Right lobe of liver (tissue), 6 donors: ENCODE results near the gene NPIPB8. TPM values are rescaled to one million over a fixed set of nuclear protein-coding genes. Genes with fewer than 3 reads are reported as not detected.
A peak's percentile ranks its signal among the peaks of the same experiment; 100 is the strongest.
"Not testable (repeated sequence)": the region's sequence is repeated elsewhere in the genome, so short reads cannot be mapped to it uniquely, and the experiment has no call there.

Experiments used
- ATAC-seq, 4 donors: fragments of 200-7000 bp; cut with Tn5 transposase; one replicate each; pipeline ENCODE4 v1.9.1; 2020; ENCODE audit warnings: mild to moderate bottlenecking in 4 of 4, moderate library complexity in 4 of 4
- DNase-seq, 3 donors: peaks; one replicate each; pipeline ENCODE4 v3.0.0-alpha.2; 2020
- H3K27ac ChIP-seq, 3 donors: fragments of 200-600 bp; one replicate each; pipeline ENCODE4 v1.8.0; 2022
- H3K27me3 ChIP-seq, 2 donors: fragments of 200-600 bp; one replicate each; pipeline ENCODE4 v1.8.0; 2022
- H3K36me3 ChIP-seq, 4 donors: fragments of 200-600 bp; sonication (generic) in 1 of 4; one replicate each; pipeline versions ENCODE4 v1.5.1 to v1.8.0; 2017 to 2022; ENCODE audit warnings: control low read depth in 1 of 4
- H3K4me1 ChIP-seq, 4 donors: fragments of 200-600 bp; sonication (generic) in 1 of 4; one replicate each; pipeline versions ENCODE4 v1.5.1 to v1.8.0; 2017 to 2022; ENCODE audit warnings: control low read depth in 1 of 4
- H3K4me3 ChIP-seq, 3 donors: fragments of 200-600 bp; one replicate each; pipeline ENCODE4 v1.8.0; 2022
- H3K9me3 ChIP-seq, 4 donors: fragments of 200-600 bp; sonication (generic) in 1 of 4; one replicate each; pipeline versions ENCODE4 v1.5.1 to v1.8.0; 2017 to 2022; ENCODE audit warnings: control low read depth in 1 of 4
- WGBS: methylation state at CpG from one replicate; pipeline ENCODE4 v1.1.6; 2018; ENCODE audit warnings: low coverage, low lambda C conversion rate; ENCODE audit not compliant: insufficient coverage; ENCODE audit errors: missing lambda C conversion rate; 5-methylcytosine and 5-hydroxymethylcytosine counted together
- intact Hi-C, 2 donors: fragments of 100-400 bp; cut with DNase I; formaldehyde crosslinking; loops; one replicate each; pipeline versions ENCODE4 v1.11.2 to v1.14.1; 2022
- total RNA-seq, 6 experiments: library from RNA; depleted of rRNA in 2 of 6; stranded (reverse); fragments of >200 nt in 2 of 6; fragmentation: NEBNext Ultra II Directional in 3 of 6; extraction: Animal tissue kit (Norgen Biotek cat#: 25700) in 3 of 6; gene quantifications; one replicate each; pipeline versions ENCODE4 v1.1.0 to v1.2.4, GENCODE V29; 2016 to 2023
- donor health status: DM: no; HTN: yes; CAD: no.
- donor health status: DM: no; HTN: no; CAD: no.
- donor health status: DM: no; HTN: no; CAD: no.
- donor health status: DM: no; HTN: yes; CAD: no.
- donor health status: DM: no; HTN: yes; CAD: no.

The NPIPB8 gene
- total RNA-seq, 6 experiments from 2014 or later, result 0.89 to 2.1 (median 0.93) TPM; not detected in 3

DNA sequence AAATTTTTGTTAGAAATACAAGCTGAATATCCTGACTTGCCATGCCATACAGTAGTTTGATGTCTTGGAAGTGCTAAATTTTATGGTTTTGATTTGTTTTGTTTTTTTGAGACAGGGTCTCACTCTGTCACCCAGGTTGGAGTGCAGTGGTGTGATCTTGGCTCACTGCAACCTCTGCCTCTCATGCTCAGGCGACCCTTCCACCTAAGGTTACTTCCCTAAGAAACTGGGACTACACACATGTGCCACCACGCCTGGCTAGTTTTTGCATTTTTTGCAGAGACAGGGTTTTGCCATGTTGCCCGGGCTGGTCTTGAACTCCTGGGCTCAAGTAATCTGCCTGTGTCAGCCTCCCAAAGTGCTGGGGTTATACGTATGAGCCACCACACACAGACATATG is 53.9 kb downstream of the NPIPB8 start:
- H3K9me3 ChIP-seq, H3K4me1 ChIP-seq, intact Hi-C loops, H3K27ac ChIP-seq, DNase-seq, H3K4me3 ChIP-seq, H3K27me3 ChIP-seq, ATAC-seq, H3K36me3 ChIP-seq: not testable (repeated sequence)
- 76% methylated on average over 2 of the region's 4 CpGs for WGBS

DNA sequence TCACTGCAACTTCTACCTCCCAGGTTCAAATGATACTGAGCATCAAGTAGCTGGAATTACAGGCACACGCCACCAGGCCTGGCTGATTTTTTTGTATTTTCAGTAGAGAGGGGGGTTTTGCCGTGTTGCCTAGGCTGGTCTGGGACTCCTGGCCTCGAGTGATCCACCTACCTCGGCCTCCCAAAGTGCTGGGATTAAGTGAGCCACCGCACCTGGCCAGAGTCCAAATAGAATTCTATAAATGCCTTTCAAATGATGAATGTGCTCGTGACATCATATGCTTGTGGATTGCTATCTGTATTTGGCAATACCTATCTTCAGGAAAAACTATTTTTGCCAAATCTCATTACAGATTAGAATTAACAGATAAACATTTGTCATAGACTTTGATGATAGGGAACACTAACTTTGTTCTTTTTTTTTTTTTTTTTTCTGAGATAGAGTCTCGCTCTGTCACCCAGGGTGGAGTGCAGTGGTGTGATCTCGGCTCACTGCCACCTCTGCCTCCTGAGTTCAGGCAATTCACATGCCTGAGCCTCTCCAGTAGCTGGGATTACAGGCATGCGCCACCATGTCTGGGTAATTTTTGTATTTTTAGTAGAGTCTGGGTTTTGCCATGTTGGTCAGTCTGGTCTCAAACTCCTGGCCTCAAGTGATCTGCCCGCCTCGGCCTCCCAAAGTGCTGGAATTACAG is 55.5 kb downstream of the NPIPB8 start:
- WGBS, result no CpG with 5 or more reads among the region's 11 CpGs
- H3K4me1 ChIP-seq, H3K9me3 ChIP-seq, H3K36me3 ChIP-seq, intact Hi-C loops, H3K27me3 ChIP-seq, H3K4me3 ChIP-seq, H3K27ac ChIP-seq, DNase-seq: not testable (repeated sequence)
- peak in 1 of 4 donors; percentile 40 for ATAC-seq

DNA sequence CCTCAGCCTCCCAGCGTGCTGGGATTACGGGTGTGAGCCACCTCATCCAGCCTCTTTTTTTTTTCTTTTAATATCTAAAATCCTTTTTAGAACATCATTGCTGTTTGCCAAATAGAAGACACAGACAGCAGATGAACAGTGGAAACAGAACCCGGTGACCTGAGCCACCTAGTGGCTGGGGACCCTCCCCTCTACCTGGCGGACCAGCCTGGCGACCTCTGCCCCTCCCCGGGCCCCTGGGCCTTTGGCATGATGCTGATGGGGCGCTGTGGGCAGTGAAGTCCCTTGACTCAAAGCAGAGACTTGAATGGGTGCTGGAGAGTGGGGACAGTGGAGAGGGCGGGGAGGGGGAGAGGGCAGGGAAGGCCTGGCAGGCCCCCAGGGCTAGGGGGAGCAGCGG is 61.9 kb downstream of the NPIPB8 start:
- intact Hi-C loops, H3K36me3 ChIP-seq: not testable (repeated sequence)

DNA sequence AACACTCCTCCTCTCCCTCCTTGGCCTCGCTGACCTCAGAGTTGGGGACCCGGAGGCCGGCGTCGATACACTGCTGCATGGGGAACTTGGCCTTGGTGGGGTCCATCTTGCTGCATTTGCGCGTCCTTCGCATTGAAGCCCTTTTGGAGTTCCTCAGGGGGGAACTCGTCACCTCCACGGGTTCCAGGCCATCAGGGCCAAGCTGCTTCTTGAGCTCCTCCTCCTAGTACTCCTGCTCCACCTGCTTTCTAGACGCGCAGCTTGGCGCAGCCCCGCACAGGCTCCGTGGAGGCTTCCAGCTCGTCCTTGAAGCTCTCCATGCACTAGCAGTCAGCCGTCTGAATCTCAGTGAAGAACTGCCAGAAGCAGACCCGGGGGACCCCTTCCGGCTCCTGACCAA is 62.5 kb downstream of the NPIPB8 start:
- WGBS, result no CpG with 5 or more reads among the region's 19 CpGs
- H3K27me3 ChIP-seq, H3K27ac ChIP-seq, H3K9me3 ChIP-seq, DNase-seq, intact Hi-C loops, ATAC-seq, H3K36me3 ChIP-seq, H3K4me3 ChIP-seq, H3K4me1 ChIP-seq: not testable (repeated sequence)

More for the DNA sequence above, 61.9 kb downstream of the NPIPB8 start:
- H3K27me3 ChIP-seq, H3K4me3 ChIP-seq, H3K4me1 ChIP-seq, H3K9me3 ChIP-seq, ATAC-seq, H3K27ac ChIP-seq, DNase-seq: not testable (repeated sequence)
- no CpG with 5 or more reads among the region's 9 CpGs for WGBS

DNA sequence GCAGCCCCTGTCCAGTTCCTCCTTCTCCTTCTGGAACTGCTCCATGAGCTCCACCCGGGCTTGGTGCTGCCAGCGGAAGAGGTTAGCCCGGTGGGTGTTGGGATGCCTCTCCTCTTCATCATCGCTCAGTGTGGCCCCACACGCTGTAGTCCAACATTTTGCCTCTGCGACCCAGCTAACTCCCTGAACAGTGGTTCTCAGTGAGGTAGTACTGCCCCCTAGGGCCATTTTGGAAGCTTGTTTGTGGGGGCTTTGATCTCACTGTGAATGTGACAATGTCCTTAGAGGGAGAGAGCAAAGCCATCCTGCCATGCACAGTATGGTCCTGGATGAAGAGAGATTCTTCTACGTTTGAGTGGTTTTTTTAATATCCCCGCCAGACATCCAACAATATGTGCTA is 63.5 kb downstream of the NPIPB8 start:
- H3K4me3 ChIP-seq, H3K27ac ChIP-seq, H3K27me3 ChIP-seq, ATAC-seq, H3K4me1 ChIP-seq, H3K36me3 ChIP-seq, DNase-seq, H3K9me3 ChIP-seq, intact Hi-C loops: not testable (repeated sequence)
- WGBS, result no CpG with 5 or more reads among the region's 8 CpGs

DNA sequence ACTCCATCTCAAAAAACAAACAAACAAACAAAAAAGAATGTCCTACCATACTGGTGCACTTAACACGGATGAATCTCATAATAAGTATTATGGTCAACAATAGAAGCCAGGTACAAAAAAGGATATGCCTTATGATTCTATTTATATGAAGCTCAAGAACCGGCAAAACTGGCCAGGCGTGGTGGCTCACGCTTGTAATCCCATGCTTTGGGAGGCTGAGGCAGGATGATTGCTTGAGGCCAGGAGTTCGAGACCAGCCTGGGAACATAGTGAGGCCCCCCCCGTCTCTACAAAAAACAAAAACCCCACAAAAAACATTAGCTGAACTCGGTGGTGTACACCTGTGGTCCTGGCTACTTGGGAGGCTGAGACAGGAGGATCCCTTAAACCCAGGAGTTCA is 66.4 kb downstream of the NPIPB8 start:
- H3K36me3 ChIP-seq, H3K9me3 ChIP-seq, ATAC-seq, H3K27ac ChIP-seq, H3K4me1 ChIP-seq, H3K4me3 ChIP-seq, H3K27me3 ChIP-seq, intact Hi-C loops, DNase-seq: not testable (repeated sequence)
- WGBS, result no CpG with 5 or more reads among the region's 7 CpGs

Other genes with a start within 250 kb of the NPIPB8 start
- 100 to 1,000 TPM in 2 of 6 experiments, 10 to 100 TPM in 1, 1 to 10 TPM in 2, under 1 TPM in 1; 0.07 to 146 (median 19.7) TPM for gene EIF3CL, start 234.2 kb upstream of the NPIPB8 start, total RNA-seq
- not detected for gene NPIPB7, start 165.7 kb upstream of the NPIPB8 start, total RNA-seq
- gene CLN3, start 146.0 kb upstream of the NPIPB8 start, total RNA-seq, result 10 to 100 TPM; 16.5 to 47.8 (median 30.7) TPM
- gene APOBR, start 143.4 kb upstream of the NPIPB8 start, total RNA-seq, result 1 to 10 TPM in 4 of 6 experiments, under 1 TPM in 2; 0.57 to 2.2 (median 1.5) TPM
- gene IL27, start 131.2 kb upstream of the NPIPB8 start, total RNA-seq, result 10 to 100 TPM in 1 of 6 experiments, 1 to 10 TPM in 5; 1.1 to 13.9 (median 3.3) TPM
- 100 to 1,000 TPM in 2 of 6 experiments, 10 to 100 TPM in 4; 33.4 to 188 (median 80.7) TPM for gene NUPR1, start 99.1 kb upstream of the NPIPB8 start, total RNA-seq
- 10 to 100 TPM; 14.5 to 17.9 (median 15.4) TPM for gene SGF29, start 84.1 kb upstream of the NPIPB8 start, total RNA-seq
- gene SULT1A2, start 41.0 kb upstream of the NPIPB8 start, total RNA-seq, result 10 to 100 TPM; 10.1 to 48.3 (median 18.0) TPM
- gene SULT1A1, start 28.0 kb upstream of the NPIPB8 start, total RNA-seq, result 100 to 1,000 TPM; 132 to 335 (median 207) TPM
- gene EIF3C, start 73.4 kb downstream of the NPIPB8 start, total RNA-seq, result 100 to 1,000 TPM; 145 to 260 (median 203) TPM
- gene NPIPB9, start 113.7 kb downstream of the NPIPB8 start, total RNA-seq, result 1 to 10 TPM in 3 of 6 experiments, under 1 TPM in 3; 0.40 to 3.4 (median 0.91) TPM
- gene ATXN2L, start 184.9 kb downstream of the NPIPB8 start, total RNA-seq, result 10 to 100 TPM; 40.5 to 78.1 (median 57.2) TPM
- gene TUFM, start 208.3 kb downstream of the NPIPB8 start, total RNA-seq, result 100 to 1,000 TPM; 103 to 169 (median 141) TPM
- 10 to 100 TPM; 13.2 to 27.1 (median 20.6) TPM for gene SH2B1, start 225.8 kb downstream of the NPIPB8 start, total RNA-seq
- gene ATP2A1, start 240.4 kb downstream of the NPIPB8 start, total RNA-seq, result 1 to 10 TPM in 2 of 6 experiments, under 1 TPM in 4; 0.42 to 3.6 (median 0.77) TPM